Psoas muscle (tissue), 8 donors: Measurements from ENCODE around the gene TDRD9. TPM values are rescaled to one million over a fixed set of nuclear protein-coding genes. Genes with fewer than 3 reads are reported as not detected.
"Not testable (repeated sequence)": the region's sequence is repeated elsewhere in the genome, so short reads cannot be mapped to it uniquely, and the experiment has no call there.

Source experiments
- ATAC-seq, 4 donors: fragments of 200-7000 bp; cut with Tn5 transposase; one replicate each; pipeline ENCODE4 v1.9.1; 2020; ENCODE audit warnings: moderate library complexity in 3 of 4, mild to moderate bottlenecking in 2 of 4
- DNase-seq, 2 donors: peaks; one replicate each; pipeline ENCODE4 v3.0.0-alpha.2; 2020
- H3K27ac ChIP-seq: fragments of 200-600 bp; one replicate; pipeline ENCODE4 v1.8.0; 2022
- H3K27me3 ChIP-seq, 3 donors: fragments of 200-600 bp in 1 of 3; one replicate each; pipeline versions ENCODE4 v1.6.1 to v1.8.0; 2013 to 2022; ENCODE audit warnings: low read length in 2 of 3, mild to moderate bottlenecking in 2 of 3, moderate library complexity in 1 of 3; ENCODE audit not compliant: insufficient read depth in 3 of 3
- H3K36me3 ChIP-seq, 2 donors: fragments of 200-600 bp in 1 of 2; one replicate each; pipeline versions ENCODE4 v1.6.1 to v1.8.0; 2013 to 2022; ENCODE audit warnings: low read depth in 1 of 2, mild to moderate bottlenecking in 1 of 2, moderate library complexity in 1 of 2; ENCODE audit not compliant: insufficient read depth in 1 of 2
- H3K4me1 ChIP-seq: fragments of 200-600 bp; one replicate; pipeline ENCODE4 v1.8.0; 2022
- H3K4me3 ChIP-seq: fragments of 200-600 bp; one replicate; pipeline ENCODE4 v1.8.0; 2022; ENCODE audit warnings: mild to moderate bottlenecking
- H3K9me3 ChIP-seq: fragments of 200-600 bp; one replicate; pipeline ENCODE4 v1.8.0; 2022
- CTCF ChIP-seq: fragments of 200-600 bp; IDR thresholded peaks from one replicate; pipeline ENCODE4 v1.8.0; 2022; ENCODE audit warnings: antibody characterized with exemption
- WGBS, 3 donors: extraction: QIAGEN DNeasy Blood & Tissue Kit; methylation state at CpG; one replicate each; pipeline versions ENCODE4 v1.1.6 to v1.1.7; 2013; 5-methylcytosine and 5-hydroxymethylcytosine counted together
- intact Hi-C, 2 donors: fragments of 100-400 bp; cut with DNase I; formaldehyde crosslinking; loops; one replicate each; pipeline versions ENCODE4 v1.11.0 to v1.14.2; 2022
- polyA plus RNA-seq, 3 donors: library from polyadenylated mRNA; stranded (reverse); fragments of 200-250 nt; gene quantifications; one replicate each; pipeline ENCODE4 v1.2.3, GENCODE V29; 2013
- total RNA-seq, 4 donors: library from RNA; stranded (reverse); fragmentation: NEBNext Ultra II Directional in 2 of 4; extraction: Animal tissue kit (Norgen Biotek cat#: 25700) in 2 of 4; gene quantifications; one replicate each; pipeline versions ENCODE4 v1.2.1 to v1.2.4, GENCODE V29; 2021 to 2023
- donor health status: healthy with polysubstance abuse.
- donor health status: DM: no; HTN: no; CAD: no; lungs with moderate emphysema.
- donor health status: Bipolar disorder and iron deficiency.
- donor health status: healthy.
- donor health status: DM: yes; HTN: yes; CAD: no.
- donor health status: DM: no; HTN: no; CAD: no.
- donor health status: DM: no; HTN: no; CAD: no.
- donor health status: DM: yes; HTN: yes; CAD: no.

Gene TDRD9
- total and polyA plus RNA-seq, 7 donors, result 0.13 to 1.3 (median 0.31) TPM

GRCh38 chr14:103916636-103917262 is 11.5 kb upstream of the TDRD9 start:
- Histone ChIP-seq H3K36me3 (peaks cover 4 to 58% of the 10 kb centered on the region in 2 donors), H3K9me3 (no peaks in the 10 kb centered on the region), H3K4me1 (peaks cover 12% of the 10 kb centered on the region), H3K27ac (no peak overlapping the region), H3K4me3 (no peak overlapping the region), H3K27me3 (no peaks in the 10 kb centered on the region)
- intact Hi-C loops, result loop anchor here in 1 of 2 donors (10.0 kb wide), 1 partner anchor 342 kb away; no protein-coding TSS in a partner anchor
- no peak for ATAC-seq
- DNase-seq, result no peak
- 55 to 68% (median 56%) methylated on average over 14 of the region's 14 CpGs for WGBS, 3 donors
- no peak for TF ChIP-seq CTCF

GRCh38 chr14:103920981-103921854 is 7.0 kb upstream of the TDRD9 start:
- peak; percentile 99 for TF ChIP-seq CTCF
- Histone ChIP-seq H3K4me1 (peaks cover 12% of the 10 kb centered on the region), H3K9me3 (no peaks in the 10 kb centered on the region), H3K4me3 (peak overlapping the region; percentile 100), H3K27ac (peak overlapping the region; percentile 89), H3K36me3 (peaks cover 0 to 17% of the 10 kb centered on the region in 2 donors), H3K27me3 (peaks cover 0 to 13% (median 0%) of the 10 kb centered on the region in 3 donors)
- intact Hi-C loops, result no loop called here
- ATAC-seq (peak; percentile 97 to 99 (median 98)), DNase-seq (peak; percentile 94 to 97)
- 1% methylated on average over 53 to 58 of the region's 58 CpGs for WGBS, 3 donors

- Histone ChIP-seq H3K36me3 (peaks cover 0 to 16% of the 10 kb centered on the region in 2 donors), H3K4me1 (peaks cover 12% of the 10 kb centered on the region), H3K4me3 (peak overlapping the region; percentile 100), H3K27me3 (peaks cover 0 to 13% (median 0%) of the 10 kb centered on the region in 3 donors)
- DNase-seq, ATAC-seq, H3K9me3 ChIP-seq, H3K27ac ChIP-seq, intact Hi-C loops: not testable (repeated sequence)
- WGBS, 3 donors, result 62 to 78% (median 69%) methylated on average over 12 of the region's 12 CpGs
Measured at GRCh38 chr14:103921855-103922200, 6.4 kb upstream of the TDRD9 start.

GRCh38 chr14:103923863-103924262 is 4.4 kb upstream of the TDRD9 start:
- H3K4me3 ChIP-seq, result no peak overlapping the region
- TF ChIP-seq CTCF, result no peak
- DNase-seq (no peak), ATAC-seq (no peak)
- 4 to 5% (median 4%) methylated on average over 6 of the region's 6 CpGs for WGBS, 3 donors
- intact Hi-C loops, result no loop called here
- H3K4me1 ChIP-seq, result peaks cover 12% of the 10 kb centered on the region
- H3K36me3 ChIP-seq, result no peaks in the 10 kb centered on the region
- peaks cover 0 to 28% (median 5%) of the 10 kb centered on the region in 3 donors for H3K27me3 ChIP-seq
- no peaks in the 10 kb centered on the region for H3K9me3 ChIP-seq
- H3K27ac ChIP-seq, result no peak overlapping the region

- ATAC-seq, result no peak
- WGBS, 3 donors, result 76 to 86% (median 79%) methylated on average over 5 of the region's 5 CpGs
- no peak overlapping the region for H3K4me3 ChIP-seq
Measured at GRCh38 chr14:103925316-103925715, 2.9 kb upstream of the TDRD9 start.

More at GRCh38 chr14:103925316-103925715, 2.9 kb upstream of the TDRD9 start:
- H3K27me3 ChIP-seq, result peaks cover 0 to 31% (median 5%) of the 10 kb centered on the region in 3 donors
- no peak for TF ChIP-seq CTCF
- peaks cover 3% of the 10 kb centered on the region for H3K4me1 ChIP-seq
- no peaks in the 10 kb centered on the region for H3K36me3 ChIP-seq
- no peak overlapping the region for H3K27ac ChIP-seq
- intact Hi-C loops, result no loop called here
- no peak for DNase-seq
- no peaks in the 10 kb centered on the region for H3K9me3 ChIP-seq
